Measurements from ENCODE around the gene PTPRE.

DNA sequence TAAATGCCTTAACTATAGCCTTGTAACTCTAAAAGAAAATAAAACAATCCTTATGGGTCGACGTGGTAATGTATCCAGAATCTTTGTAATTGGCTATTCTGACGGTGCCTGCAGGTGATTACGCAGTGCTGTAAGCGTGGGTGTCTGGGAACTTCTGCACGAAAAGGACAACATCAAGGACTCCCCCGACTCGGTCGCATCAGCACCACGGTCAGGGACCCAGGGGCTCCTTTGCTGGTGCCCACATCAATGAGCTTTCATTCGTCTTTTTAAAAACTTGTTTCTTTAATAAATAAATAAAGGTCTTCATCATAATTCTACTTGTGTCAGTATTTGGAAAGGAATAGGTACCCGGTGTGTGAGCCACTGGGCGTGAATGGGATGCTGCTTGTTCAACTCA lies 206.1 kb downstream of the PTPRE start:
- TF ChIP-seq, protein P1, sequence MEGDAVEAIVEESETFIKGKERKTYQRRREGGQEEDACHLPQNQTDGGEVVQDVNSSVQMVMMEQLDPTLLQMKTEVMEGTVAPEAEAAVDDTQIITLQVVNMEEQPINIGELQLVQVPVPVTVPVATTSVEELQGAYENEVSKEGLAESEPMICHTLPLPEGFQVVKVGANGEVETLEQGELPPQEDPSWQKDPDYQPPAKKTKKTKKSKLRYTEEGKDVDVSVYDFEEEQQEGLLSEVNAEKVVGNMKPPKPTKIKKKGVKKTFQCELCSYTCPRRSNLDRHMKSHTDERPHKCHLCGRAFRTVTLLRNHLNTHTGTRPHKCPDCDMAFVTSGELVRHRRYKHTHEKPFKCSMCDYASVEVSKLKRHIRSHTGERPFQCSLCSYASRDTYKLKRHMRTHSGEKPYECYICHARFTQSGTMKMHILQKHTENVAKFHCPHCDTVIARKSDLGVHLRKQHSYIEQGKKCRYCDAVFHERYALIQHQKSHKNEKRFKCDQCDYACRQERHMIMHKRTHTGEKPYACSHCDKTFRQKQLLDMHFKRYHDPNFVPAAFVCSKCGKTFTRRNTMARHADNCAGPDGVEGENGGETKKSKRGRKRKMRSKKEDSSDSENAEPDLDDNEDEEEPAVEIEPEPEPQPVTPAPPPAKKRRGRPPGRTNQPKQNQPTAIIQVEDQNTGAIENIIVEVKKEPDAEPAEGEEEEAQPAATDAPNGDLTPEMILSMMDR (IDR thresholded peaks at IDR 0.05), result no peak
- TF ChIP-seq EZH2 (IDR thresholded peaks at IDR 0.05), result no peak
- no peak for TF ChIP-seq EZH2phosphoT487 (IDR thresholded peaks at IDR 0.05)

All from neural progenitor cell (in vitro differentiated cells).